ENCODE data around the gene CDC73. TPM values are rescaled to one million over a fixed set of nuclear protein-coding genes. Genes with fewer than 3 reads are reported as not detected.
"Not testable (repeated sequence)": the region's sequence is repeated elsewhere in the genome, so short reads cannot be mapped to it uniquely, and the experiment has no call there.

The CDC73 gene
- total and polyA plus RNA-seq, 3 donors from 2014 or later = 31.4 to 47.1 (median 39.6) TPM

- Histone ChIP-seq H3K27me3 (no peaks in the 10 kb centered on the region), H3K9me3 (no peaks in the 10 kb centered on the region), H3K4me3 (no peak overlapping the region), H3K27ac (no peak overlapping the region), H3K4me1 (no peaks in the 10 kb centered on the region), H3K36me3 (ENCODE audit: low read depth, missing control alignments) (no peaks in the 10 kb centered on the region)
- intact Hi-C loops (cut with DNase I; ENCODE audit: low total_unique reads) = no loop called here
- 94 to 99% methylated on average over 2 of the region's 2 CpGs for WGBS, 2 donors
- no peak for TF ChIP-seq CTCF (IDR thresholded peaks at IDR 0.05)
- no peak for DNase-seq
Observed at GRCh38 chr1:193278968-193279367, 157.1 kb downstream of the CDC73 start.

GRCh38 chr1:193281894-193282293, 160.1 kb downstream of the CDC73 start:
- TF ChIP-seq POLR2A (IDR thresholded peaks at IDR 0.05) (no peak), CTCF (IDR thresholded peaks at IDR 0.05) (no peak)
- Histone ChIP-seq H3K36me3 (ENCODE audit: low read depth, missing control alignments) (no peaks in the 10 kb centered on the region), H3K27me3 (no peaks in the 10 kb centered on the region), H3K9me3 (no peaks in the 10 kb centered on the region), H3K27ac (no peak overlapping the region), H3K4me3 (no peak overlapping the region), H3K4me1 (no peaks in the 10 kb centered on the region)
- intact Hi-C loops (cut with DNase I; ENCODE audit: low total_unique reads) = no loop called here
- no peak for DNase-seq
- WGBS, 2 donors = 55 to 69% methylated on average over 1 of the region's 1 CpG

- no peak overlapping the region for H3K27ac ChIP-seq
- TF ChIP-seq CTCF (IDR thresholded peaks at IDR 0.05) (no peak), POLR2A (IDR thresholded peaks at IDR 0.05) (no peak)
- DNase-seq = no peak
- no peaks in the 10 kb centered on the region for H3K36me3 ChIP-seq (ENCODE audit: low read depth, missing control alignments)
- no peaks in the 10 kb centered on the region for H3K4me1 ChIP-seq
- intact Hi-C loops (cut with DNase I; ENCODE audit: low total_unique reads) = no loop called here
- no peak overlapping the region for H3K4me3 ChIP-seq
- no peaks in the 10 kb centered on the region for H3K9me3 ChIP-seq
- no peaks in the 10 kb centered on the region for H3K27me3 ChIP-seq
- WGBS, 2 donors = 79 to 91% methylated on average over 1 of the region's 1 CpG
Observed at GRCh38 chr1:193283016-193283415, 161.2 kb downstream of the CDC73 start.

- Histone ChIP-seq H3K4me1 (no peaks in the 10 kb centered on the region), H3K27ac (no peak overlapping the region), H3K4me3 (no peak overlapping the region), H3K9me3 (no peaks in the 10 kb centered on the region), H3K36me3 (ENCODE audit: low read depth, missing control alignments) (no peaks in the 10 kb centered on the region), H3K27me3 (no peaks in the 10 kb centered on the region)
- no peak for DNase-seq
- intact Hi-C loops (cut with DNase I; ENCODE audit: low total_unique reads) = no loop called here
- TF ChIP-seq CTCF (IDR thresholded peaks at IDR 0.05) (no peak), POLR2A (IDR thresholded peaks at IDR 0.05) (no peak)
Observed at GRCh38 chr1:193284219-193284618, 162.4 kb downstream of the CDC73 start.

- Histone ChIP-seq H3K4me3 (no peak overlapping the region), H3K27ac (no peak overlapping the region), H3K27me3 (no peaks in the 10 kb centered on the region), H3K4me1 (no peaks in the 10 kb centered on the region), H3K9me3 (no peaks in the 10 kb centered on the region), H3K36me3 (ENCODE audit: low read depth, missing control alignments) (no peaks in the 10 kb centered on the region)
- intact Hi-C loops (cut with DNase I; ENCODE audit: low total_unique reads) = no loop called here
- no peak for DNase-seq
- TF ChIP-seq CTCF (IDR thresholded peaks at IDR 0.05) (no peak), POLR2A (IDR thresholded peaks at IDR 0.05) (no peak)
Observed at GRCh38 chr1:193285641-193286040, 163.8 kb downstream of the CDC73 start.

- not testable (repeated sequence) for DNase-seq, H3K27ac ChIP-seq
- 79 to 80% methylated on average over 2 of the region's 2 CpGs for WGBS, 2 donors
Observed at GRCh38 chr1:193288548-193289080, 166.8 kb downstream of the CDC73 start.

More at GRCh38 chr1:193288548-193289080, 166.8 kb downstream of the CDC73 start:
- intact Hi-C loops (cut with DNase I; ENCODE audit: low total_unique reads); H3K27me3 ChIP-seq; H3K36me3 ChIP-seq (ENCODE audit: low read depth, missing control alignments); H3K9me3 ChIP-seq; H3K4me1 ChIP-seq; H3K4me3 ChIP-seq: not testable (repeated sequence)

All from testis (tissue), 3 donors.